HL-60 (cell line): ENCODE measurements around the gene IFFO2.

Experiments used
- DNase-seq, 2 experiments: peaks; one replicate each; pipeline ENCODE4 v3.0.0-alpha.2; 2010 to 2020; ENCODE audit warnings: low read depth in 1 of 2, low spot score in 1 of 2
- H3K27ac ChIP-seq: fragments of 250-450 bp; sonication (Bioruptor Pico); replicated peaks from 2 replicates; pipeline ENCODE4 v1.5.1; 2020; ENCODE audit warnings: mild to moderate bottlenecking, moderate library complexity
- H3K27me3 ChIP-seq: fragments of 250-450 bp; sonication (Bioruptor Pico); 2 replicates; pipeline ENCODE4 v1.5.1; 2021; ENCODE audit warnings: mild to moderate bottlenecking, moderate library complexity; ENCODE audit not compliant: insufficient read depth, poor library complexity, severe bottlenecking
- H3K4me3 ChIP-seq: replicated peaks from 2 replicates; pipeline ENCODE4 v1.5.1; 2011; ENCODE audit warnings: mild to moderate bottlenecking, control low read depth, low read length; ENCODE audit not compliant: insufficient read depth
- CTCF ChIP-seq: IDR thresholded peaks from one replicate; pipeline ENCODE4 v1.5.1; 2011; ENCODE audit warnings: low read length, control low read depth, inconsistent platforms; ENCODE audit not compliant: insufficient read depth
- GABPA ChIP-seq: IDR thresholded peaks from 2 replicates; pipeline ENCODE4 v1.6.1; 2012; ENCODE audit warnings: low read depth
- POLR2AphosphoS5 ChIP-seq: IDR thresholded peaks from 2 replicates; pipeline ENCODE4 v1.6.1; 2012; ENCODE audit warnings: low read depth
- REST ChIP-seq: IDR thresholded peaks from 2 replicates; pipeline ENCODE4 v1.6.1; 2012; ENCODE audit warnings: low read depth; ENCODE audit not compliant: insufficient replicate concordance
- SPI1 ChIP-seq: IDR thresholded peaks from 2 replicates; pipeline ENCODE4 v1.6.1; 2012; ENCODE audit warnings: low read depth, mild to moderate bottlenecking, borderline replicate concordance

The IFFO2 gene

GRCh38 chr1:18955131-18955440, 1.4 kb downstream of the IFFO2 start:
- TF ChIP-seq CTCF (no peak), POLR2AphosphoS5 (no peak)
- DNase-seq, result peak in 1 of 2 experiments; percentile 16
- Histone ChIP-seq H3K27me3 (peaks cover 26% of the 10 kb centered on the region), H3K4me3 (peak overlapping the region; percentile 39; the same call in 1 of the 2 replicates), H3K27ac (no peak overlapping the region)

- no peak overlapping the region for H3K27ac ChIP-seq
- no peak overlapping the region for H3K4me3 ChIP-seq
- peaks cover 26% of the 10 kb centered on the region for H3K27me3 ChIP-seq
- no peak for DNase-seq
- no peak for TF ChIP-seq SPI1
- TF ChIP-seq CTCF, result no peak
- no peak for TF ChIP-seq POLR2AphosphoS5
- no peak for TF ChIP-seq REST
- TF ChIP-seq GABPA, result no peak
Observed at GRCh38 chr1:18954270-18955071, 2.0 kb downstream of the IFFO2 start.

- TF ChIP-seq CTCF, result no peak
- TF ChIP-seq GABPA, result no peak
- no peak for TF ChIP-seq REST
- TF ChIP-seq SPI1, result no peak
- TF ChIP-seq POLR2AphosphoS5, result no peak
- peaks cover 24% of the 10 kb centered on the region for H3K27me3 ChIP-seq
- no peak overlapping the region for H3K27ac ChIP-seq
- no peak for DNase-seq
- no peak overlapping the region for H3K4me3 ChIP-seq
Observed at GRCh38 chr1:18953731-18954231, 2.7 kb downstream of the IFFO2 start.
